Dermis blood vessel endothelial cell (primary cell): Measurements from ENCODE around the gene CLEC2D. TPM values are rescaled to one million over a fixed set of nuclear protein-coding genes. Genes with fewer than 3 reads are reported as not detected.
"Not testable (repeated sequence)": the region's sequence is repeated elsewhere in the genome, so short reads cannot be mapped to it uniquely, and the experiment has no call there.

Experiments
- DNase-seq: peaks from one replicate; pipeline ENCODE4 v3.0.0; 2010
- total RNA-seq: library from RNA; depleted of rRNA; stranded (reverse); fragments of >200 nt; gene quantifications from 2 replicates; pipeline ENCODE4 v1.2.3, GENCODE V29; 2014

Gene CLEC2D
- total RNA-seq, 1 donor from 2014 or later = 2.4 TPM

DNA sequence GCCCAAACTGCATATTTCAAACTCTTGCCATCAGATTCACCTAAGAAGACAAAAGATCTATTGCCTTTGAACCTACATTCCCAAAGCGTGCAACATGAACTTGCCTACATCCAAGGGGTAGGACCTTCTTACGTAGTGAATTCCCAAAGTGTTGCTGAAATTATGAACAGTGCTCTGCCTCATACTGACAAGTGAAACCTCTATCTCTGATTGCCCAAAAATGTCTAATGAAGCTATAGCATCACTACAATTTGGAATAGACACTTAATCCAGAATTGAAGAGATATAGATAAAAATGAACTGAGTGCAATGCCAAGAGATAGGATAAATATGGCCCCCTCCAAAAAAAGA lies 31.1 kb downstream of the CLEC2D start:
- peak; percentile 5 for DNase-seq

DNA sequence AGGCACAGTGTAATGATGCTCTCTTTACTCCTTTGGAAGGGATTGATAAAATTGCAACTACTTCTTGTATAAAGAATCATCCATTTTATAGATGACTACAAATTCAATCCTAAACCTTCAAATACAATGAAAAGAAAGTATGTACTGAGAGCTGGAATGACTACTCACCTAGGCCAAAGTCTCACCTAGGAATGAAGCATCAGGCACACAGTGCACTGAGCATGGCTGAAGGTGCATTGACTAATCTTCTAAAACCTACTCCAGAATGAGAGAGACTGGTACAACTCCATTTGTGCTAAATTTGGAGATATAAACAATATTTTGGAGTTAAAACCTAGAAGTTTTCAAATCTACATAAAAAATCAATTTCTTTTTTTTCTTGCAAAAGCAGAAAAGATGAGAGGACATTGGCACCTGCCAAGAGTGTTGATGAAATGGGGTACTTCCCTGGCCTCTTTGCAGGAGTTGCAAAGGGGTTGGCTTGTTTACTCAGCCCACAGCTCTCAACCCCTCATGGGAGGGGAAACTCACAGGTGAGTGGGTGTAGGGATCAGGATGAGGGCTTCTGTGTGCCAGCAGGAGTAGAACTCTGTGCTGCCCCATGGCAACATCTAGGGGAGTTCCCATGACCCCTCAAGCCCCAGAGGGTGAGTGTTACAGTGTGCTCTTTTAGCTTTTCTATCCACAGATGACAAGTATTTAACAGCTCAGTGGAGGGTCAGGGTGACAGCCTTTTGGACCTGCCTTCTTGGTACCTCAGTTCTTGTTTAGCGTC lies 32.1 kb downstream of the CLEC2D start:
- DNase-seq = no peak

DNA sequence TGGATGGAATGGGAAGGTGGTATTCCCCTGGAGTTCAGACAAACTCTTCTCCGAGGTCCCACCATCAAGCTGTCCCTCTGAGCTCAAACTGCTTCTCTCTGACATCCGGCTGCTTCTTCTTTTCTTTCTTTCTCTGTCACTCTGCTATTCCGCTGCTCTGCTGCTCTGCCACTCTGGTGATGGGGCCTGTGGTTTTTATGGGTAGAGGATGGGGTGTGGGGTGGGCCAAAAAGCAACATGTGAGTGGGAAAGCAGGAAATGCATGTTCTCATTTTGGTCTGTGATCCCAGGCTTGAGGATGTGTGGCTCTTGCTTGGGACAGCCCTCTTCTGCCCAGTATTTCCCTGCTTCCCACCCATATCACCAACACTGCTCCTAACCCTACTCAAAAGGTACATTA lies 32.7 kb downstream of the CLEC2D start:
- no peak for DNase-seq

DNA sequence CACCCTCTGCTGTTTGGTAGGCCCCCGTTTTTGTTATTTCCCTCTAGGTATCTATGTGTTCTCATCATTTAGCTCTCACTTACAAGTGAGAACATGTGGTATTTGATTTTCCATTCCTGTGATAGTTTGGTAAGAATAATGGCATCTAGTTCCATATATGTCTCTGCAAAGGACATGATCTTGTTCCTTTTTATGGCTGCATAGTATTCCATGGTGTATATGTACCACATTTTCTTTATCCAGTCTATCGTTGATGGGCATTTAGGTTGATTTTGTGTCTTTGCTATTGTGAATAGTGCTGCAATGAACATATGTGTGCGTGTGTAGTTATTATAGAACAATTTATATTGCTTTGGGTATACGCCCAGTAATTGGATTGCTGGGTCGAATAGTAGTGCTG lies 35.0 kb downstream of the CLEC2D start:
- not testable (repeated sequence) for DNase-seq

DNA sequence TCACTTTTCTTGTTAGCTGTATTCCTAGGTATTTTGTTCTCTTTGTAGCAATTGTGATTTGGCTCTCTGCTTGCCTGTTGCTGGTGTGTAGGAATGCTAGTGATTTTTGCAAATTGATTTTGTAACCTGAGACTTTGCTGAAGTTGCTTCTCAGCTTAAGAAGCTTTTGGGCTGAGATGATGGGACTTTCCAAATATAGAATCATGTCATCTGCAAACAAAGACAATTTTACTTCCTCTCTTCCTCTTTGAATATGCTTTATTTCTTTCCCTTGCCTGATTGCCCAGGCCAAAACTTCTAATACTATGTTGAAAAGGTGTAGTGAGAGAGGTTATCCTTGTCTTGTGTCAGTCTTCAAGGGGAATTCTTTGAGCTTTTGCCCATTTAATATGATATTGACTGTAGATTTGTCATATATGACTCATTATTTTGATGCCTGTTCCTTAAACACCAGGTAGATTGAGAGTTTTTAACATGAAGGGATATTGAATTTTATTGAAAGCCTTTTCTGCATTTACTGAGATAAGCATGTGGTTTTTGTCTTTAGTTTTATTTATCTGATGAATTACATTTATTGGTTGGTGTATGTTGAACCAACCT lies 36.7 kb downstream of the CLEC2D start:
- no peak for DNase-seq

DNA sequence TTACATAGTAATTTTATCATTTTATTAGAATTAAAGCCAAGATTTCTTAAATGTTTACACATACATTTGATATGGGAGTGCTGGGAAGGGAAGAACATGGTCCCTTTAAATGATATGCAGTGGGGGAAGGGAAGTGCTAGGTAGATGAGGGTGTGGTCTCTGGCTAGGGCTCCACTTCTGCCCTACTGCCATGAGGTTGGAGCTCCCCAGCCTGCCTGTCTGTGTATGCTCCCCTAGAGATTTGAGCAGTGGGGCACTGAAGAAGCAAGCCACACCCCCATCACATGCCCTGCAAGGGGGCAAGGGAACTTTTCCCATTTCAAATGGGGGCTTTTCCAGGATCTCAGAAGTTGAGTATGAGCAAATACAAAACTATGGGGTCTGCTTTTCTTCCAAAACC lies 37.8 kb downstream of the CLEC2D start:
- DNase-seq = no peak

DNA sequence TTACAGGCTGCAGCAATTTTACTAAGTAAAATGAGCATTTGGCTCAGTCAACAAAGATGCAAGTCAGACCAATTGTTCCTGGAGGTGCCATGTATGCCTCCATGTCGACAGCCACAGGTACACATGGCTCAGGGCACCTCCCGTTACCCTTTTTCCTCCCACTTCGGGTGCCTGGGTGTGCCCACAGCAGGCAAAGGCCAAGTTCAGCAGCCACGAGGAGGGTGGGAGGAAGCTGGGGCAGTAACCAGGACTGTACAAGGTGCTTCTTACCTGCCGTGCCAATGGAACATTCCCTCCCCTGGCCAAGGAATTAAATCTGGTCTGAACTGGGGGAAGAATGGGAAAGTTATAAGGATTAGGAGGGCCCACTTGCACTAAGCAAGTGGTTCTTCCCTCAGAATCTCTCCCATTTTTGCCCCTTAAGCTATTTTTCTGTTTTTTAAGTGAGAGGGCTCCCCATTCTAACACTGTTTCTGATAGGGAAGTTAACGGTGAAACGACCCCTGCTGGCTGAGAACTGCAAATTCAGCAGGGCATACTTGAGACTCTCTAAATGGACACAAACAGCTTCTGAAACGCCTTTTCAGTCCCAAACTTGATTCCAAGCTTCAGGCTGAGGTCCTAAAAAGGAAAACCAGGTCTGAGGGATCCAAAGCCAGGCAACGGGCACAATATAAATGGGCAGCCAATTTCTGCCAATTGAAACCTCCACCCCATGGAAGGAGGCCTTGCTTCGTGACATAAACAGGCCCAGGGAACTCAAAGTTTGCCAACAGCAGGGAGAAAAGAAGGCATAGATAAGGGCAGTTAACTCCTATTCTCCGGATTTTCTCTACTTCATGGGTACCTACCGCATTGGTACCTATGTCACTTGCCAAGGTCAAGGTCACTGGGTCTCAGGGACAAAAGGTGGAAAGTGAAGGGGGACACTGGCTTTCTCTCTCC lies 38.6 kb downstream of the CLEC2D start:
- peak; percentile 75 for DNase-seq

DNA sequence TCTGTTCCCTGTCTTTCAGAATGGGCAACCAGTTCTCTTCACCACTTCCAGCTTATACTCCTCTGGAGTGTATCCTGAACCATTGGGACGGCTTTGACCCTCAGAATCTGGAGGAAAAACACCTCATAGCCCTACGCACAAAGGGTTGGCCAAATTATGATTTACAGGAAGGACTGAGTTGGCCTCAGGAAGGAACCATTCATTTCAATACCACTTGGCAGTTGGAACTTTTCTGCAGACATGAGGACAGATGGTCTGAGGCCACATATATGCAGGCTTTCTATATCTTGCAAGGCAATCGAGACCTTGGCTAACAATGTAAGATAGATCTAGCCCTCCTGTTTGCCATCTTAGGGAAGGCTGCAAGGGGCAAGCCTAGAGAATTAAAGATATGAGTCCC lies 39.3 kb downstream of the CLEC2D start:
- peak; percentile 50 for DNase-seq

DNA sequence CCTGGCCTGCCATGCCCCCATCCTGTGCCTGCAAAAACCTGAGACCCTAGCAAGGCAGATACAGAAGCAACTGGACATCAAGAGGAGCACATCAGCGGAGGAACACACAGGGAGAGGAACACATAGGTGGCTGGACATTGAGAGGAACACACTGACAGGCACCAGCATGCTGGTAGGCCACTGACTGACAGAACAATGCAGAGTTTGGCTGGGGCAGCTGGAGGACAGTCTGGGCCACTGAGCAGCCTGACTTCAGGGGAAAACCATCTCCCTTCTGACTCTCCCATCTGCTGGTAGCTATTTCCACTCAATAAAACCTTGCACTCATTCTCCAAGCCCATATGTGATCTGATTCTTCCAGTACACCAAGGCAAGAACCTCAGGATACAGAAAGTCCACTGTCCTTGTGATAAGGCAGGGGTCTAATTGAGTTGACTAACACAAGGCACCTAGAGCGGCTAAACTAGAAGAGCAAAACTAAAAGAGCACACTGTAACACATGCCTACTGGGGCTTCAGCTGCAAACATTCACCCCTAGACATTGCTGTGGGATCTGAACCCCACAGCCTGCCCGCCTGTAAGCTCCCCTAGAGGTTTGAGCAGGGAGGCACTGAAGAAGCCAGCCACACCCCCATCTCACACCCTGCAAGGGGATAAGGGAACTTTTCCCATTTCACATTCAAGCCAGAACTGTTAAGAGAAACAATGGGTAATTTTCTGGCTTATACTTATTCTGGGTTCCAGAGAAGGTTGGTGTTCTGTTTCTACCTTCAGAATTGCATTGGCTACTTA lies 41.3 kb downstream of the CLEC2D start:
- no peak for DNase-seq

DNA sequence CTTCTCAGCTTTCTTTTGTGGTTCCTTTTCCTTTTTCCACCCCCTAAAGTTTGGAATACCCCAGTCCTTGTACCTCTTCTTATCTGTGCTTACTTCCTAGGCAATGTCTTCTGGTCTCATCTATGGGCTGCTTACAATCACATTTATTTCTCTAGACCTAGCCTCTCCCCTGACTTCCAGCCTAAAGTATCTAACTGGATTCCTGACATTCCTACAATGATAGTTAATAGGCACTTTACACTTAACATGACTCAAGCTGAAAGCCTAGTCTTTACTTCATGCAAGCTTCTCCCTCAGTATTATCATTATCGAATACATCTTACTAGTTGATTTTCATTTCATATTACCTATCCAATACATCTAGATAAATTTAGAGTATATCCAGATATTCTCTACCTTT lies 42.2 kb downstream of the CLEC2D start:
- no peak for DNase-seq

DNA sequence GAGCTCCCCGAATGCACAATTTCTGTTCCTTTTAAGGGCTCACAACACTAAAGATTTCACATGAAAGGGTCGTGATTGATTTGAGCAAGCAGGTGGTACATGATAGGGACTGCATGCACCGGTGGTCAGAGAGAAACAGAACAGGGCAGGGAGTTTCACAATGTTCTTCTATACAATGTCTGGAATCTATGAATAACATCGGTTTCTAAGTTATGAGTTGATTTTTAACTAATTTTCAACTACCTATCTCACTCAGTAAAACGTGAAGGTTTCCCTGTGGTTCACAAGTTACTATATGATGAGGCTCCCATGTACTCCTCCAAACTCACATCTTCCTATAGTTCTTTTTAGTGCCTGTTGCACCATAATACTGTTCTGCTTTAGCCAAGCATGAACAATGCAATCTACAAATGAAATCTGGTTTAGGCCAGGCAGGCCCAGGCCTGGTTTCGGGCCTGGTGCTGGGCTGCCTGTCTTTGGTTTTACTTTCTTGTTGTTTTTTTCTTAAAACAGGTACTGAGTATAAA lies 43.6 kb downstream of the CLEC2D start:
- not testable (repeated sequence) for DNase-seq

DNA sequence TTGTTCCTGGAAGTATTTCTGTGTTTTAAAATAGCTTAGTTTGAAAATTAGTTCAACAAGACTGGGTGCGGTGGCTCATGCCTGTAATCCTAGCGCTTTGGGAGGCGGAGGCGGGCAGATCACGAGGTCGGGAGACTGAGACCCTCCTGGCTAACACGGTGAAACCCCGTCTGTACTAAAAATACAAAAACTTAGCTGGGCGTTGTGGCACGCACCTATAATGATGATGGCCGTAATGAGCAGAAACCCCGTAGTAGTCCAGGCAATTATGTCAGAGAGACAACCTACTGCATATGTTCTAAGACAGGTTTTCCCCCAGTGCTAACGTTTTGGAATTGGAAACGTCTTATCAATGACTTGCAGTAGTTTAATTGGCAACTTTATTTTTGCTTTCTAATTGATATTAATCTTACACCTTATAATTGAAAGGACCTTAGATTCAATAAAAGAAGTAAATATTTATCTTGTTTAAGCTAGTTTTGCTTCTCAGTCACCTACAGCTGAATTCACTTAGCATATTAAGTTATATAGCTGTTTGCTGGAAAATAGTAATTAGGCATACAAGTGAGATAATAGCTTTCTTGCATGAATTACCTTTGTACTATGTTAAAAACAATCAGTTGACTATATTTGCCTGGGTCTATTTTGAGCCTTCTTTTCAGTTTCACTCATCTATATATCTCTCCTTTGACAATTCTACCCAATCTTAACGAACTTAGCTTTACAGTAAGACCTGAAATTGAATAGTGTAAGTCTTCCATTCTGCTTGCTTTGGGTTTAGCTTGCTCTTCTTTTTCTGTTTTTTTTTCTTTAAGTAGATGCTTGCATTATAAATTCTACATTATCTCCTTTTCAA lies 47.8 kb downstream of the CLEC2D start:
- DNase-seq = no peak

DNA sequence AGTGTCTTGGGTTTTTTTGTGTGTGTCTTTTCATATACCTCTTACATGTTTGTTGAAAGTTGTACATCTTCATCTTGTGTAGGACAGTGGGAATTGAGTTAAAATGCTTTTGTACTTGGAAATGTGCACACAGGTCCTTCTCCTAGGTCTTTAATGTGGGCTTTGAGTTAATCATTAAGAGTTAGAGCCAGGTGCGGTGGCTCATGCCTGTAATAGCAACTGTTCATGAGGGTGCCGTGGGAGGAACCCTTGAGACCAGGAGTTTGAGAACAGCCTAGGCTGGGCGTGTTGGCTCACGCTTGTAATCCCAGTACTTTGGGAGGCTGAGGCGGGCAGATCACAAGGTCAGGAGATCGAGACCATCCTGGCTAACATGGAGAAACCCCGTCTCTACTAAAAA lies 49.5 kb downstream of the CLEC2D start:
- no peak for DNase-seq

DNA sequence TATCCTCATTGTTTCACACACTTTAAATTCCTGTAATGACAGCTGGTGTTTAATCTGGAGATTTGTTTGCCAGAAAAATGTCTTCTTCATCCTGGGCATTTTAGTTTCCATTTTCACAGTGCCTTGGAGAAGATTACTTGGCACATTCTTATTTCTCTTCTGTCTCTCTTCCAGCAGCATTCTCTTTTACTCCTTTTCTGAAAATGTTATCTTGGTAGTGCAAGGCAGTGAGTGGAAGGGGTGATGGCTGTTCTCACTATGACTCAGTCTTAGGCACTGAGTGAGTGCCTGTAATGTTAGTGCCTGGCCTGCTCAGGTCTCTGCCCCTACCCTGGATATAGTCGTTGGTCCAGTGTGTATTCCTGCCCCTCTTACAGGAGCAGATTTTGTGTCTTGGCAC lies 50.3 kb downstream of the CLEC2D start:
- no peak for DNase-seq

DNA sequence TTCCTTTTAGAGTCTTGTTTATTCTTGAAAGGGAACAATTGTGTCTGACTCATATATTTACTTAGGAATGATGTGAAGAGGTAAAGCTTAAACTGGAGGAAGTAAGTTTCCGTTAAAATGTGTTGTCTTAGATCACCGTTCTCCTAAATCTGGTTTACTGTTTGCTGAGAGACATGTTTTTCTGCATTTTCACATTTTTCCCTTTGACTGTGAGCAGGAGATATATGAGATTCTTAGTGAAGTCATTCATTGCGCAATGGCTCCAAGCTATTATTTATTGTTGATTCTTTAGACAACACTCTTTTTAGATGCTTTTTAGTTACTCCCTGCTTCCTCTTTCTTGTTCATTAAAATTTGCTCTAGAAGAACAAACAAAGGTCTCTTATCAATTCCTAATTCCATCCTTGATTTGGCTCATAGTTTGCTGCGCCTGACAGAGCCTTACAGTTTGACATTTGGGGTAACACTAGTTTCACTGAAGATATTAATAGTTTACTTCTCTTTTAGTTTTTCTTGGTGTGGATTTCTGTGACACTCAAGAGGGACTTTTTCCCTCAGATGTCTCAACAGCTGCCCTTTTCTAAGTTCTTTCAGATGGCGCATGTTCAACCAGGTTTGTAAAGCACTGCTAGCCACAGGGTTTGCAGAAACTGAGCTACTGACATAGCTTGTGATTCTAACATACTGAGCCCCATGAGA lies 52.0 kb downstream of the CLEC2D start:
- DNase-seq = peak; percentile 30

DNA sequence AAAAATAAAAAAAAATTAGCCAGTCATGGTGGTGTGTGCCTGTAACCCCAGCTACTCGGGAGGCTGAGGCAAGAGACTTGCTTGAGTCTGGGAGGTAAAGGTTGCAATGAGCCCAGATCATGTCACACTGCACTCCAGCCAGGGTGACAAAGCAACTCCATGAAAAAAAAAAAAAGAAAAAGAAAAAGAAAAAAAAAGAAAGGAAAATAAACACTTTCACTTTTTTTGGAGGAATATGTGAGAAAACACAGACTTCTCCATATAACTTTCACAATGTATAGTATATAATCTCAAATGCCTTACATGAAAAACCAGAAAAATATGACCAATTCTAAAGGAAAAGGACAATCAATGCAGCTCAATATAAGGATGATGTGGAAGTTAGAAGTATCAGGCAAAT lies 54.5 kb downstream of the CLEC2D start:
- DNase-seq = no peak

DNA sequence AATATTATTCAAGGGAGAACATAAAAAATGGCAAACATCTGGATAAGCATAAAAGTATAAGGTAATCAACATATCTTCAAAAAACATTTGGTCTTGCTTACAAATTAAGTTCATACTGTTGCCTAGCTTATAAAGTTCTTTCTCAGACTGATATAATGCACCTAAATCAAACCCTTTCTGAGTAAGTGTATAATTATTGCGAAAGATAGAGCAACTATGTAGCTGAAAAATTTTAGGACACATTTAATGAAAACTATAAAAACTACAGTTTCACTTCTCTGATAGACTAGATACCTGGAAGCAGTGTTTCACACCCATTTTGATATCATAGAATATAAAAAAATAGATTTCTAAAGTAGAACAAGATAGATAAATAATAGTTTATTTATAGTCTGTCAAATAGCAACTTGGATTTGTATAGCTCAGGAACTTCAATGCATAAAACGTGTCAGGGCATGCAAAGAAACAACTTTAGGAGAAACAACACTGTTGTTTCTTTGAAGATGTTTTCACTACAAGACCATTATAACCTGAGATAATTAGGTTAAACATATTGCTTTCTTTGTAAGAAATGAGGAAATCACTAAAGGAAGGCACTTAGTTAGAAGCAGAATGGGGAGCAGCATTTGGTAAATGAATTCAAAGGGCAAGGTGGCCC lies 55.8 kb downstream of the CLEC2D start:
- no peak for DNase-seq

DNA sequence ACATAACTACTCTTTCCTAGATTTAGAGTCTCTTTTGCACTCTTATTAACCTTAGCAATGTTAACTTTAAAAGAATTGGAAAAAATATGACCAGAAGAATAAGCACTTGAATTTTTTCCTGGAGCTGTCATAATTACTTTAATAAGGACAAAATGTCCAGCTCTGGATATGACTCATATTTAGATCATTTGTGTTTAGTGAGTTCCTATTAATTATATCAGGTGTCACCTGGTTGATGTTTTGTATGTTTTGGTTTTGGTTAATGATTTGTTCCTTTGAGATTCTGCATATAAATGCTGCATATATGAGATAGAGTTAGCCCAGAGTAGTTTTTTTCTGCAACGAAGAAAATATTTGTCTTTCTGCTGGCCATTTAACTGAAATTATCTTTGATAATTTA lies 58.3 kb downstream of the CLEC2D start:
- DNase-seq = no peak

DNA sequence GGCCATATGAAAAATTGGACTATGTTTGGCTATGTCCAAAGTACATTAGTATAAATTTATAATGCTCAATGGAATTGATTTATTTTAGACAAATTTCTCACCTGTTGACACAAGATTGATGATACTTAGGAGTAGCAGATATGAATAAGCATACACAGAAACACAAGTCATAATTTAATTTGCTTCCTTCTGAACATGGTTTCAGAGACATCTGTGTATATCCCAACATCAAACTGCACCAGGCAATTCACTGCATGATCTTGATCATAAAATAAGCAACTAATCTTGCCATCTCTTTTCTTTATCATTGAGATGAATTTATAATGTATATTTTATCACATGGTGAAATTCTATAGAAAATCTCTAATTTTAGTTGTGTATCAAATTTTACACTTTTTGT lies 59.6 kb downstream of the CLEC2D start:
- DNase-seq = no peak

DNA sequence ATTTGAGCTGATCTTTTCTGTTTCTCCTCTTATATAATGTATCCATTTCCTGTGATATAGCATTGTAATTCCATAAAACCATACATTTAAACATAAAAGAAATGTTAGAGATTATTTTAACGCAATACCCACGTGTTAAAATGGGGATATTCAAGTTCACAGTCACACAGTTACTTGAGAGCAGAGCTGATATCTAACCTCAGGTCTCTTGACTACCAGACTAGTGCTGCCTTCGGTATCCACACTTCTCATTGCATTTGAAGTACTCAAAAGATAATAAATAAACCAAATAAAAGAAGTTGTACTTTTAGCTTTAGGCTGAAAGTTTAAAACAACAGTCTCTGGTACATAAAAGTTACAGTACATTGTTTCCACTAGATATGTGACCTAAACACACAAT lies 60.5 kb downstream of the CLEC2D start:
- no peak for DNase-seq
